Measurements from ENCODE around the gene CEACAM16.
"Not testable (repeated sequence)": the region's sequence is repeated elsewhere in the genome, so short reads cannot be mapped to it uniquely, and the experiment has no call there.

CEACAM16 gene

GRCh38 chr19:44700547-44700946 is 1.6 kb downstream of the CEACAM16 start:
- no peak for ATAC-seq (replicated peaks; ENCODE audit: extremely low read depth, poor library complexity, severe bottlenecking)
- Mint-ChIP-seq H3K4me3 (no peak overlapping the region), H3K9me3 (no peaks in the 10 kb centered on the region), H3K36me3 (ENCODE audit: insufficient read depth) (no peaks in the 10 kb centered on the region), H3K27me3 (peaks cover 23% of the 10 kb centered on the region), H3K27ac (ENCODE audit: low read depth) (no peak overlapping the region), H3K4me1 (no peaks in the 10 kb centered on the region)
- DNase-seq (ENCODE audit: low spot score in 2 of 2) = no peak

- no peaks in the 10 kb centered on the region for H3K9me3 Mint-ChIP-seq
- ATAC-seq (replicated peaks; ENCODE audit: extremely low read depth, poor library complexity, severe bottlenecking) = no peak
- no peaks in the 10 kb centered on the region for H3K4me1 Mint-ChIP-seq
- DNase-seq (ENCODE audit: low spot score in 2 of 2) = no peak
- H3K36me3 Mint-ChIP-seq (ENCODE audit: insufficient read depth) = no peaks in the 10 kb centered on the region
- H3K4me3 Mint-ChIP-seq = no peak overlapping the region
- peaks cover 23% of the 10 kb centered on the region for H3K27me3 Mint-ChIP-seq
- no peak overlapping the region for H3K27ac Mint-ChIP-seq (ENCODE audit: low read depth)
Measured at GRCh38 chr19:44701228-44701627, 2.3 kb downstream of the CEACAM16 start.

- ATAC-seq (replicated peaks; ENCODE audit: extremely low read depth, poor library complexity, severe bottlenecking) (no peak), DNase-seq (ENCODE audit: low spot score in 2 of 2) (no peak)
- H3K4me3 Mint-ChIP-seq = no peak overlapping the region
- no peak overlapping the region for H3K27ac Mint-ChIP-seq (ENCODE audit: low read depth)
- no peaks in the 10 kb centered on the region for H3K9me3 Mint-ChIP-seq
- H3K4me1 Mint-ChIP-seq = no peaks in the 10 kb centered on the region
- peaks cover 11% of the 10 kb centered on the region for H3K27me3 Mint-ChIP-seq
- no peaks in the 10 kb centered on the region for H3K36me3 Mint-ChIP-seq (ENCODE audit: insufficient read depth)
Measured at GRCh38 chr19:44702551-44703176, 3.7 kb downstream of the CEACAM16 start.

GRCh38 chr19:44703336-44704078 is 4.6 kb downstream of the CEACAM16 start:
- Mint-ChIP-seq H3K4me3 (no peak overlapping the region), H3K27ac (ENCODE audit: low read depth) (no peak overlapping the region), H3K9me3 (no peaks in the 10 kb centered on the region), H3K27me3 (peaks cover 2% of the 10 kb centered on the region), H3K36me3 (ENCODE audit: insufficient read depth) (no peaks in the 10 kb centered on the region), H3K4me1 (no peaks in the 10 kb centered on the region)
- DNase-seq (ENCODE audit: low spot score in 2 of 2) = no peak
- ATAC-seq (replicated peaks; ENCODE audit: extremely low read depth, poor library complexity, severe bottlenecking) = no peak

- no peak overlapping the region for H3K27ac Mint-ChIP-seq (ENCODE audit: low read depth)
- H3K4me1 Mint-ChIP-seq = no peaks in the 10 kb centered on the region
- H3K27me3 Mint-ChIP-seq = no peaks in the 10 kb centered on the region
- DNase-seq (ENCODE audit: low spot score in 2 of 2) (no peak), ATAC-seq (replicated peaks; ENCODE audit: extremely low read depth, poor library complexity, severe bottlenecking) (no peak)
- no peaks in the 10 kb centered on the region for H3K36me3 Mint-ChIP-seq (ENCODE audit: insufficient read depth)
- H3K9me3 Mint-ChIP-seq = no peaks in the 10 kb centered on the region
- no peak overlapping the region for H3K4me3 Mint-ChIP-seq
Measured at GRCh38 chr19:44704982-44705381, 6.0 kb downstream of the CEACAM16 start.

GRCh38 chr19:44705502-44706010 is 6.6 kb downstream of the CEACAM16 start:
- Mint-ChIP-seq H3K27me3 (no peaks in the 10 kb centered on the region), H3K4me3 (no peak overlapping the region), H3K9me3 (no peaks in the 10 kb centered on the region), H3K27ac (ENCODE audit: low read depth) (no peak overlapping the region), H3K4me1 (peaks cover under 1% of the 10 kb centered on the region), H3K36me3 (ENCODE audit: insufficient read depth) (no peaks in the 10 kb centered on the region)
- DNase-seq (ENCODE audit: low spot score in 2 of 2) = no peak
- ATAC-seq (replicated peaks; ENCODE audit: extremely low read depth, poor library complexity, severe bottlenecking) = no peak

GRCh38 chr19:44706506-44707236 is 7.7 kb downstream of the CEACAM16 start:
- Mint-ChIP-seq H3K9me3 (no peaks in the 10 kb centered on the region), H3K4me1 (peaks cover 6% of the 10 kb centered on the region), H3K27me3 (no peaks in the 10 kb centered on the region), H3K36me3 (ENCODE audit: insufficient read depth) (no peaks in the 10 kb centered on the region), H3K4me3 (no peak overlapping the region), H3K27ac (ENCODE audit: low read depth) (no peak overlapping the region)
- DNase-seq (ENCODE audit: low spot score in 2 of 2) (no peak), ATAC-seq (replicated peaks; ENCODE audit: extremely low read depth, poor library complexity, severe bottlenecking) (no peak)

GRCh38 chr19:44707794-44708193 is 8.8 kb downstream of the CEACAM16 start:
- peaks cover 6% of the 10 kb centered on the region for H3K4me1 Mint-ChIP-seq
- DNase-seq (ENCODE audit: low spot score in 2 of 2) = no peak
- no peak overlapping the region for H3K27ac Mint-ChIP-seq (ENCODE audit: low read depth)
- no peaks in the 10 kb centered on the region for H3K9me3 Mint-ChIP-seq
- ATAC-seq (replicated peaks; ENCODE audit: extremely low read depth, poor library complexity, severe bottlenecking) = no peak
- H3K36me3 Mint-ChIP-seq (ENCODE audit: insufficient read depth) = no peaks in the 10 kb centered on the region
- H3K4me3 Mint-ChIP-seq = no peak overlapping the region
- H3K27me3 Mint-ChIP-seq = no peaks in the 10 kb centered on the region

- H3K4me3 Mint-ChIP-seq = no peak overlapping the region
Measured at GRCh38 chr19:44708940-44709339, 10.0 kb downstream of the CEACAM16 start.

GRCh38 chr19:44709434-44710266 is 10.7 kb downstream of the CEACAM16 start:
- H3K4me3 Mint-ChIP-seq; DNase-seq (ENCODE audit: low spot score in 2 of 2); ATAC-seq (replicated peaks; ENCODE audit: extremely low read depth, poor library complexity, severe bottlenecking); H3K36me3 Mint-ChIP-seq (ENCODE audit: insufficient read depth); H3K27ac Mint-ChIP-seq (ENCODE audit: low read depth); H3K9me3 Mint-ChIP-seq; H3K4me1 Mint-ChIP-seq; H3K27me3 Mint-ChIP-seq: not testable (repeated sequence)

More at GRCh38 chr19:44708940-44709339, 10.0 kb downstream of the CEACAM16 start:
- peaks cover 6% of the 10 kb centered on the region for H3K4me1 Mint-ChIP-seq
- H3K36me3 Mint-ChIP-seq (ENCODE audit: insufficient read depth) = no peaks in the 10 kb centered on the region
- ATAC-seq (replicated peaks; ENCODE audit: extremely low read depth, poor library complexity, severe bottlenecking) (no peak), DNase-seq (ENCODE audit: low spot score in 2 of 2) (no peak)
- H3K9me3 Mint-ChIP-seq = no peaks in the 10 kb centered on the region
- no peak overlapping the region for H3K27ac Mint-ChIP-seq (ENCODE audit: low read depth)
- H3K27me3 Mint-ChIP-seq = no peaks in the 10 kb centered on the region

GRCh38 chr19:44710483-44710882 is 11.5 kb downstream of the CEACAM16 start:
- Mint-ChIP-seq H3K4me1 (peaks cover 6% of the 10 kb centered on the region), H3K27me3 (no peaks in the 10 kb centered on the region), H3K36me3 (ENCODE audit: insufficient read depth) (peaks cover 2% of the 10 kb centered on the region), H3K9me3 (peaks cover 4% of the 10 kb centered on the region), H3K27ac (ENCODE audit: low read depth) (peak overlapping the region; percentile 81), H3K4me3 (no peak overlapping the region)
- ATAC-seq (replicated peaks; ENCODE audit: extremely low read depth, poor library complexity, severe bottlenecking) = no peak
- no peak for DNase-seq (ENCODE audit: low spot score in 2 of 2)

GRCh38 chr19:44712864-44713515 is 14.0 kb downstream of the CEACAM16 start:
- no peak for DNase-seq (ENCODE audit: low spot score in 2 of 2)
- no peak overlapping the region for H3K27ac Mint-ChIP-seq (ENCODE audit: low read depth)

More at GRCh38 chr19:44712864-44713515, 14.0 kb downstream of the CEACAM16 start:
- peaks cover 2% of the 10 kb centered on the region for H3K36me3 Mint-ChIP-seq (ENCODE audit: insufficient read depth)
- H3K4me1 Mint-ChIP-seq = peaks cover 6% of the 10 kb centered on the region
- no peak overlapping the region for H3K4me3 Mint-ChIP-seq
- H3K9me3 Mint-ChIP-seq = peaks cover 6% of the 10 kb centered on the region
- no peak for ATAC-seq (replicated peaks; ENCODE audit: extremely low read depth, poor library complexity, severe bottlenecking)
- H3K27me3 Mint-ChIP-seq = no peaks in the 10 kb centered on the region
